ENCODE measurements around the gene FOXL3. TPM values are rescaled to one million over a fixed set of nuclear protein-coding genes. Genes with fewer than 3 reads are reported as not detected.

Gene FOXL3
- total RNA-seq, 1 experiment from 2014 or later = not detected

DNA sequence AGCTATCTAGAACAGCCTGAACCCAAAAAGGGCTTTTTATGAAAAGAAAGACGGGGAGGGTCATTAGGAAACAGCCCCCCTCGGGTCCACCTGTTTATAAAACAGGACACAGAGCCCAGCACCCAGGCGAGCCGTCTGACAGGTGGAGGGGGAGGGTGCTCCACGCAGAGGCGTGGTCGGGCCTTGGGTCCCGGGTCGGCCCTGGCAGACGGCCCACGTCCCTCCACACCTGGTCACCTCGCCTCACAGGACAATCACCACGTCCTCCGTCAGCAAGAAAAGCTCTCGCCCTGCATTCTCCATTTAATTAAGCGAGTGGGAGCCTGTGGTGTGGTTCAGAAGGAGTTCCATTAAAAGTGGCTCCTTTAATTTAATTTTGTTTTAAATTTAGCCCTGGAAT is 42.3 kb upstream of the FOXL3 start:
- TF ChIP-seq, protein P1, sequence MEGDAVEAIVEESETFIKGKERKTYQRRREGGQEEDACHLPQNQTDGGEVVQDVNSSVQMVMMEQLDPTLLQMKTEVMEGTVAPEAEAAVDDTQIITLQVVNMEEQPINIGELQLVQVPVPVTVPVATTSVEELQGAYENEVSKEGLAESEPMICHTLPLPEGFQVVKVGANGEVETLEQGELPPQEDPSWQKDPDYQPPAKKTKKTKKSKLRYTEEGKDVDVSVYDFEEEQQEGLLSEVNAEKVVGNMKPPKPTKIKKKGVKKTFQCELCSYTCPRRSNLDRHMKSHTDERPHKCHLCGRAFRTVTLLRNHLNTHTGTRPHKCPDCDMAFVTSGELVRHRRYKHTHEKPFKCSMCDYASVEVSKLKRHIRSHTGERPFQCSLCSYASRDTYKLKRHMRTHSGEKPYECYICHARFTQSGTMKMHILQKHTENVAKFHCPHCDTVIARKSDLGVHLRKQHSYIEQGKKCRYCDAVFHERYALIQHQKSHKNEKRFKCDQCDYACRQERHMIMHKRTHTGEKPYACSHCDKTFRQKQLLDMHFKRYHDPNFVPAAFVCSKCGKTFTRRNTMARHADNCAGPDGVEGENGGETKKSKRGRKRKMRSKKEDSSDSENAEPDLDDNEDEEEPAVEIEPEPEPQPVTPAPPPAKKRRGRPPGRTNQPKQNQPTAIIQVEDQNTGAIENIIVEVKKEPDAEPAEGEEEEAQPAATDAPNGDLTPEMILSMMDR (IDR thresholded peaks at IDR 0.05; ENCODE audit: unreplicated experiment) = no peak
- intact Hi-C loops (cut with micrococcal nuclease) = no loop called here
- Mint-ChIP-seq H3K4me3 (ENCODE audit: unreplicated experiment) (no peak overlapping the region), H3K27ac (ENCODE audit: low read depth, unreplicated experiment) (no peak overlapping the region), H3K27me3 (ENCODE audit: insufficient read depth, unreplicated experiment) (no peaks in the 10 kb centered on the region), H3K9me3 (ENCODE audit: unreplicated experiment) (no peaks in the 10 kb centered on the region), H3K36me3 (ENCODE audit: insufficient read depth, unreplicated experiment) (peaks cover 32% of the 10 kb centered on the region), H3K4me1 (ENCODE audit: insufficient read depth, unreplicated experiment) (no peaks in the 10 kb centered on the region)
- BruUV-seq (replicated peaks) = no TSS peak
- DNase-seq (ENCODE audit: unreplicated experiment) = no peak
- CTCF ChIA-PET = interaction anchor here (3.2 kb wide), 1 partner anchor 19 kb away, joined by 11 read pairs; no protein-coding TSS in a partner anchor
- POLR2A ChIA-PET = no interaction called here

DNA sequence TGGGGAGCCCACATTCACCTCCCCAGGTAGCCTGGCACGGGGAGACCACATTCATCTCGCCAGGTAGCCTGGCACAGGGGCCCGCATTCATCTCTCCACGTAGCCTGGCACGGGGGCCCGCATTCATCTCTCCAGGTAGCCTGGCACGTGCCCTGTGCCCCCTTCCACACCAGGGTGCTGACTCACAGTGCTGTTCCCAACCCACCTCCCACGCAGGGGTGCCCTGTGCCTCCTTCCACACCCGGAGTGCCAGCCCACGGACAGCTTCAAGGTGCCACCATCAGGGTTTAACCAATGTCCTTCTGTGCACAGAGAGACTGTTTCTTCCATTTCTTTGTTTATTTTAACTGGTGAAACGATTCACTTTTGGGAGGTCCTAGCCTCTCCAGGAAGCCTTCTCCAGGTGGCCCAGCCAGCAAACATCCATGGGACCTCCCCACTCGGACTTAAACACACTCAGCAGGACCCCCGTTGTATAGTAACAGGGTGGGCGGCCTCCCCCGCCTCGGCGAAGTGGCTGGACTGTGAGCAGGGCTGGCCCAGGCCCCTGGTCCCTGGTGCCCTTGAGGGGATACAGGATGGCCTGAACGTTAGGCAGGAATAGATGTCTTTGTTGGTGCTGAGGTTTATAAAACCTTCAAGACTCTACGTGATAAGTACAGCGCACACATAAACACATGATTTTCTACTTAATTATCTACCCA is 41.1 kb upstream of the FOXL3 start:
- no peak for DNase-seq (ENCODE audit: unreplicated experiment)
- H3K36me3 Mint-ChIP-seq (ENCODE audit: insufficient read depth, unreplicated experiment) = peaks cover 32% of the 10 kb centered on the region
- TF ChIP-seq, protein P1 (IDR thresholded peaks at IDR 0.05; ENCODE audit: unreplicated experiment) = no peak
- no peaks in the 10 kb centered on the region for H3K4me1 Mint-ChIP-seq (ENCODE audit: insufficient read depth, unreplicated experiment)
- intact Hi-C loops (cut with micrococcal nuclease) = no loop called here
- H3K27me3 Mint-ChIP-seq (ENCODE audit: insufficient read depth, unreplicated experiment) = no peaks in the 10 kb centered on the region
- no peaks in the 10 kb centered on the region for H3K9me3 Mint-ChIP-seq (ENCODE audit: unreplicated experiment)
- H3K27ac Mint-ChIP-seq (ENCODE audit: low read depth, unreplicated experiment) = no peak overlapping the region
- BruUV-seq (replicated peaks) = no TSS peak
- POLR2A ChIA-PET = interaction anchor here (0.6 kb wide), 1 partner anchor 53 kb away, joined by 3 read pairs; no protein-coding TSS in a partner anchor
- no peak overlapping the region for H3K4me3 Mint-ChIP-seq (ENCODE audit: unreplicated experiment)
- CTCF ChIA-PET = interaction anchor here (3.2 kb wide), 1 partner anchor 18 kb away, joined by 11 read pairs; no protein-coding TSS in a partner anchor

DNA sequence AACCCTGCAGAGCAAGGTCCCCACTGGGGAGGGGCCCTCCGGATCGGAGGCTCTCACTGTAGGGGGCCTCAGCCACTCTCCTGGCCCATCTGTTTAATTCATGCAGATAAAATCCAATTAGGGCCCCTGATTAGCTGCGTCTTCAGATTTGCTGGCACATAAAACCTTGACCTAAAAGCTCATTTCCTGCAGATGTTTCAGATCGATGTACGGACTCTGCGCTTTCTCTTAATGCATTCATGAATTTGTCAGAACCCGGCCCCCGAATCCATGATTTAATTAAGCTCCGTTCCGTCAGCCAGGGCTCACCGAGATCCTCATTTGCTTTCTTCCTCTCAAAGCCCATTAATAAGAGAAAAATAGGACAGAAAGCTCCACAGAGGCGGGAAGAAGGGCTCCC is 40.0 kb upstream of the FOXL3 start:
- Mint-ChIP-seq H3K4me1 (ENCODE audit: insufficient read depth, unreplicated experiment) (no peaks in the 10 kb centered on the region), H3K4me3 (ENCODE audit: unreplicated experiment) (no peak overlapping the region), H3K36me3 (ENCODE audit: insufficient read depth, unreplicated experiment) (peaks cover 34% of the 10 kb centered on the region), H3K27ac (ENCODE audit: low read depth, unreplicated experiment) (no peak overlapping the region), H3K9me3 (ENCODE audit: unreplicated experiment) (no peaks in the 10 kb centered on the region), H3K27me3 (ENCODE audit: insufficient read depth, unreplicated experiment) (no peaks in the 10 kb centered on the region)
- ChIA-PET POLR2A (no interaction called here), CTCF (interaction anchor here (0.6 to 3.2 kb wide), 3 partner anchors 17 to 356 kb away, joined by 3 to 11 read pairs (median 3); no protein-coding TSS in a partner anchor)
- intact Hi-C loops (cut with micrococcal nuclease) = no loop called here
- no TSS peak for BruUV-seq (replicated peaks)
- DNase-seq (ENCODE audit: unreplicated experiment) = no peak
- TF ChIP-seq, protein P1 (IDR thresholded peaks at IDR 0.05; ENCODE audit: unreplicated experiment) = no peak

DNA sequence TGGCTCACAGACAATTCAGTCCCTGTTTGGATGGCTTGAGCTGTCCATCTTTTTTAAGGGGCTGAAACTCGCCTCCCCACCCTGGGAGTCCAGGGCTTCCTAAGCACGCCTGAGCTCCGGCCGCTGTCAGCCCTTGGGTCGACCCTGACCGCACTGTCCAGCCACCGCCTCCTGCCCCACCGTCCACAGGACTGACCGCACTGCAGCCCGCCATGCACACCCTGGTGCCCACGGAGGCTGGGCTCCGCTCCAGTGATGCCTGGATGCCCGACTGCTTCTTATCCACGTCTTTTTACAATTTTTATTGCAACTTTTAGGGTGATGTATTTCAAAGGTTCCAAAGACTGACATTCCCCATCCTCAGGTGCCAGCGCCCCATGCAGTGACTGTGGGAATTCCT is 39.4 kb upstream of the FOXL3 start:
- no TSS peak for BruUV-seq (replicated peaks)
- Mint-ChIP-seq H3K27me3 (ENCODE audit: insufficient read depth, unreplicated experiment) (no peaks in the 10 kb centered on the region), H3K27ac (ENCODE audit: low read depth, unreplicated experiment) (no peak overlapping the region), H3K4me1 (ENCODE audit: insufficient read depth, unreplicated experiment) (no peaks in the 10 kb centered on the region), H3K4me3 (ENCODE audit: unreplicated experiment) (no peak overlapping the region), H3K36me3 (ENCODE audit: insufficient read depth, unreplicated experiment) (peaks cover 35% of the 10 kb centered on the region), H3K9me3 (ENCODE audit: unreplicated experiment) (no peaks in the 10 kb centered on the region)
- no peak for DNase-seq (ENCODE audit: unreplicated experiment)
- intact Hi-C loops (cut with micrococcal nuclease) = no loop called here
- TF ChIP-seq, protein P1 (IDR thresholded peaks at IDR 0.05; ENCODE audit: unreplicated experiment) = no peak
- ChIA-PET POLR2A (no interaction called here), CTCF (interaction anchor here (0.6 to 3.2 kb wide), 3 partner anchors 16 to 355 kb away, joined by 3 to 11 read pairs (median 3); no protein-coding TSS in a partner anchor)
